Glomerular visceral epithelial cell (primary cell): Measurements from ENCODE around the gene PSAP.

Experiments
- DNase-seq: peaks from one replicate; pipeline ENCODE4 v3.0.0-alpha.2; 2016; ENCODE audit errors: extremely low spot score

The PSAP gene

GRCh38 chr10:71827852-71828251, 23.2 kb downstream of the PSAP start:
- no peak for DNase-seq

GRCh38 chr10:71825217-71825616, 25.8 kb downstream of the PSAP start:
- DNase-seq, result no peak

- no peak for DNase-seq
Measured at GRCh38 chr10:71824333-71824732, 26.7 kb downstream of the PSAP start.

GRCh38 chr10:71823356-71823755, 27.7 kb downstream of the PSAP start:
- DNase-seq, result no peak

GRCh38 chr10:71821909-71822763, 28.9 kb downstream of the PSAP start:
- peak; percentile 59 for DNase-seq

GRCh38 chr10:71820966-71821365, 30.1 kb downstream of the PSAP start:
- no peak for DNase-seq

GRCh38 chr10:71819985-71820384, 31.1 kb downstream of the PSAP start:
- DNase-seq, result no peak

- DNase-seq, result no peak
Measured at GRCh38 chr10:71819441-71819861, 31.6 kb downstream of the PSAP start.

GRCh38 chr10:71818674-71819260, 32.3 kb downstream of the PSAP start:
- no peak for DNase-seq

- DNase-seq, result no peak
Measured at GRCh38 chr10:71817831-71818655, 33.0 kb downstream of the PSAP start.

GRCh38 chr10:71816936-71817618, 34.0 kb downstream of the PSAP start:
- DNase-seq, result no peak

GRCh38 chr10:71816421-71816851, 34.6 kb downstream of the PSAP start:
- DNase-seq, result no peak

GRCh38 chr10:71815515-71816130, 35.4 kb downstream of the PSAP start:
- DNase-seq, result no peak

- DNase-seq, result no peak
Measured at GRCh38 chr10:71814922-71815411, 36.1 kb downstream of the PSAP start.

- no peak for DNase-seq
Measured at GRCh38 chr10:71812913-71813590, 38.0 kb downstream of the PSAP start.

- DNase-seq, result peak; percentile 60
Measured at GRCh38 chr10:71812016-71812912, 38.8 kb downstream of the PSAP start.

GRCh38 chr10:71811351-71811750, 39.7 kb downstream of the PSAP start:
- no peak for DNase-seq

GRCh38 chr10:71810048-71810750, 40.9 kb downstream of the PSAP start:
- DNase-seq, result no peak

GRCh38 chr10:71809628-71810027, 41.4 kb downstream of the PSAP start:
- DNase-seq, result no peak
